Loucy (cell line): ENCODE data around the gene ATAT1.

Source experiments
- H2AFZ ChIP-seq: fragments of 200-600 bp; sonication (generic); 2 replicates; pipeline ENCODE4 v1.6.0; 2016; ENCODE audit warnings: antibody characterized with exemption, mild to moderate bottlenecking, low read length, moderate library complexity
- H3F3A ChIP-seq: fragments of 200-600 bp; 2 replicates; pipeline ENCODE4 v1.6.0; 2016; ENCODE audit warnings: antibody characterized with exemption, low read depth, mild to moderate bottlenecking
- H3K27me3 ChIP-seq: fragments of 200-600 bp; sonication (generic); 2 replicates; pipeline ENCODE4 v1.6.1; 2014; ENCODE audit warnings: low read length, mild to moderate bottlenecking; ENCODE audit not compliant: insufficient read depth, poor library complexity, severe bottlenecking
- H3K36me3 ChIP-seq: fragments of 200-600 bp; sonication (generic); 2 replicates; pipeline ENCODE4 v1.6.1; 2016; ENCODE audit warnings: low read length; ENCODE audit not compliant: insufficient read depth
- H3K4me1 ChIP-seq: fragments of 200-600 bp; sonication (generic); 2 replicates; pipeline ENCODE4 v1.5.1; 2014; ENCODE audit warnings: low read length, mild to moderate bottlenecking; ENCODE audit not compliant: insufficient read depth, poor library complexity, severe bottlenecking
- H3K4me2 ChIP-seq: fragments of 200-600 bp; sonication (generic); 2 replicates; pipeline ENCODE4 v1.6.0; 2014; ENCODE audit warnings: antibody characterized with exemption, low read length, low read depth, mild to moderate bottlenecking; ENCODE audit not compliant: poor library complexity, severe bottlenecking
- H3K4me3 ChIP-seq: fragments of 200-600 bp; sonication (generic); 2 replicates; pipeline ENCODE4 v1.5.1; 2014; ENCODE audit warnings: low read length, mild to moderate bottlenecking, mixed read lengths; ENCODE audit not compliant: poor library complexity, severe bottlenecking
- H3K79me2 ChIP-seq: fragments of 200-600 bp; sonication (generic); 2 replicates; pipeline ENCODE4 v1.6.1; 2014; ENCODE audit warnings: low read length; ENCODE audit not compliant: insufficient read depth
- H3K9ac ChIP-seq: fragments of 200-600 bp; sonication (generic); 2 replicates; pipeline ENCODE4 v1.6.0; 2014; ENCODE audit warnings: mild to moderate bottlenecking, low read depth, low read length, moderate library complexity; ENCODE audit not compliant: poor library complexity, severe bottlenecking
- H3K9me2 ChIP-seq: fragments of 200-600 bp; sonication (generic); replicated peaks from 2 replicates; pipeline ENCODE4 v1.6.1; 2016; ENCODE audit warnings: low read depth, low read length, mixed read lengths
- H3K9me3 ChIP-seq: fragments of 200-600 bp; sonication (generic); 2 replicates; pipeline ENCODE4 v1.6.1; 2014; ENCODE audit warnings: mild to moderate bottlenecking, antibody characterized with exemption, low read length, low read depth; ENCODE audit not compliant: insufficient read depth
- H4K20me1 ChIP-seq: fragments of 200-600 bp; sonication (generic); 2 replicates; pipeline ENCODE4 v1.6.0; 2014; ENCODE audit warnings: antibody characterized with exemption, low read length, mild to moderate bottlenecking; ENCODE audit not compliant: insufficient read depth, poor library complexity, severe bottlenecking
- EZH2phosphoT487 ChIP-seq: fragments of 200-600 bp; IDR thresholded peaks from 2 replicates; pipeline ENCODE4 v1.6.1; 2018; ENCODE audit warnings: antibody characterized with exemption, mild to moderate bottlenecking, moderate library complexity, borderline replicate concordance
- TF ChIP-seq, protein P1 (sequence below): fragments of 200-600 bp; sonication (generic); conservative IDR thresholded peaks from 2 replicates; pipeline ENCODE4 v1.5.1; 2014; ENCODE audit warnings: mild to moderate bottlenecking, antibody characterized with exemption, low read length

ATAT1 gene

DNA sequence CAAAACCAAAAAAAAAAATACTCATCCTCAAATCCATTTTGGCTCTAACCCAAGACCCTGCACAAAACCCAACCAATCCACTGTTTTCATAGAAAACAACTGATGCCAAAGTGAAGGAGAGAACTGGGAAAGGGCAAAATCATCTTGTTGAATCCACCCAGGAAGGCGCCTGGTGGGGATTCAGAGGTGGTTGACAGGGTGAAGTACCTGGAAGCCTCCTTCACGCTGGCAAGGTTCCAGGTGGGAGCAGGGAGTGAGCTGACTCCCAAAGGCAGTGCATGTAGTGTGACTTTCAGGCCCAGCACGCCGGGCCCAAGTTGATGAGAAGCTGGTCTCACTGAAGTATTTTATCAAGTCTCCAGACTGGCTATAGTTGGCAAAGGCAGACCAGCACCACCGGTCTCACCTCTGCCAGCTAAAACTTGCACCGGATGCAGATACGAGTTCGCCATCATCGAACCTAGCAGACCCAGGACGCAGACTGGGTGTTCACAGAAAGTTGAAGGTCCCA lies 26.2 kb upstream of the ATAT1 start:
- no peaks in the 10 kb centered on the region for H3K9me2 ChIP-seq
- no peaks in the 10 kb centered on the region for H3K27me3 ChIP-seq
- H3F3A ChIP-seq = peaks cover 5% of the 10 kb centered on the region; the same call in 1 of the 2 replicates
- H2AFZ ChIP-seq = no peak overlapping the region
- no peaks in the 10 kb centered on the region for H3K9me3 ChIP-seq
- no peaks in the 10 kb centered on the region for H4K20me1 ChIP-seq
- H3K36me3 ChIP-seq = peaks cover 52% of the 10 kb centered on the region; the same call in 1 of the 2 replicates
- no peak overlapping the region for H3K4me3 ChIP-seq
- H3K79me2 ChIP-seq = no peaks in the 10 kb centered on the region
- no peaks in the 10 kb centered on the region for H3K4me1 ChIP-seq
- TF ChIP-seq, protein P1, sequence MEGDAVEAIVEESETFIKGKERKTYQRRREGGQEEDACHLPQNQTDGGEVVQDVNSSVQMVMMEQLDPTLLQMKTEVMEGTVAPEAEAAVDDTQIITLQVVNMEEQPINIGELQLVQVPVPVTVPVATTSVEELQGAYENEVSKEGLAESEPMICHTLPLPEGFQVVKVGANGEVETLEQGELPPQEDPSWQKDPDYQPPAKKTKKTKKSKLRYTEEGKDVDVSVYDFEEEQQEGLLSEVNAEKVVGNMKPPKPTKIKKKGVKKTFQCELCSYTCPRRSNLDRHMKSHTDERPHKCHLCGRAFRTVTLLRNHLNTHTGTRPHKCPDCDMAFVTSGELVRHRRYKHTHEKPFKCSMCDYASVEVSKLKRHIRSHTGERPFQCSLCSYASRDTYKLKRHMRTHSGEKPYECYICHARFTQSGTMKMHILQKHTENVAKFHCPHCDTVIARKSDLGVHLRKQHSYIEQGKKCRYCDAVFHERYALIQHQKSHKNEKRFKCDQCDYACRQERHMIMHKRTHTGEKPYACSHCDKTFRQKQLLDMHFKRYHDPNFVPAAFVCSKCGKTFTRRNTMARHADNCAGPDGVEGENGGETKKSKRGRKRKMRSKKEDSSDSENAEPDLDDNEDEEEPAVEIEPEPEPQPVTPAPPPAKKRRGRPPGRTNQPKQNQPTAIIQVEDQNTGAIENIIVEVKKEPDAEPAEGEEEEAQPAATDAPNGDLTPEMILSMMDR = no peak
- no peak for TF ChIP-seq EZH2phosphoT487
- no peak overlapping the region for H3K4me2 ChIP-seq
- no peak overlapping the region for H3K9ac ChIP-seq

DNA sequence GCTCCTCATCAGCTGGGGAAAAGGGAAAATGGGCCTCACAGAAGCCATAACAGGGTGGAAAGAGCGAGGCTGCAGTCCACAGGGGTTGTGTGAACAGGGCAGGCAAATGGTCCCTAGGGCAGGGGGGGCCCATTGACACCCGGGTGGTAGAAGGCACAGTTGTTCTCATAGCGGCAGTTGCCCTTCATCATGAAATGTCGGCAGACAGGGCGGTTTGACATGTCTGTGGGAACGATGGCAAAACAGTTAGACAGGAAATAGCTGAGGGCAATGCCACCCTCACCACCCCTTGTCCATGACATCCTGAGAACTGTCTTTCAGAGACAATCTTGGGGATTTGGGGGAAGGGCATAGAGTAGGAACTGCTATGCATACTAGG lies 25.2 kb upstream of the ATAT1 start:
- Histone ChIP-seq H3K4me3 (no peak overlapping the region), H3K9ac (no peak overlapping the region), H3K9me2 (no peaks in the 10 kb centered on the region), H3K4me1 (no peaks in the 10 kb centered on the region), H3K4me2 (no peak overlapping the region), H2AFZ (no peak overlapping the region), H3K36me3 (peaks cover 60% of the 10 kb centered on the region; the same call in 1 of the 2 replicates), H3K9me3 (no peaks in the 10 kb centered on the region), H4K20me1 (no peaks in the 10 kb centered on the region), H3F3A (peaks cover 5% of the 10 kb centered on the region; the same call in 1 of the 2 replicates), H3K27me3 (no peaks in the 10 kb centered on the region), H3K79me2 (no peaks in the 10 kb centered on the region)
- TF ChIP-seq, protein P1 = no peak
- no peak for TF ChIP-seq EZH2phosphoT487

DNA sequence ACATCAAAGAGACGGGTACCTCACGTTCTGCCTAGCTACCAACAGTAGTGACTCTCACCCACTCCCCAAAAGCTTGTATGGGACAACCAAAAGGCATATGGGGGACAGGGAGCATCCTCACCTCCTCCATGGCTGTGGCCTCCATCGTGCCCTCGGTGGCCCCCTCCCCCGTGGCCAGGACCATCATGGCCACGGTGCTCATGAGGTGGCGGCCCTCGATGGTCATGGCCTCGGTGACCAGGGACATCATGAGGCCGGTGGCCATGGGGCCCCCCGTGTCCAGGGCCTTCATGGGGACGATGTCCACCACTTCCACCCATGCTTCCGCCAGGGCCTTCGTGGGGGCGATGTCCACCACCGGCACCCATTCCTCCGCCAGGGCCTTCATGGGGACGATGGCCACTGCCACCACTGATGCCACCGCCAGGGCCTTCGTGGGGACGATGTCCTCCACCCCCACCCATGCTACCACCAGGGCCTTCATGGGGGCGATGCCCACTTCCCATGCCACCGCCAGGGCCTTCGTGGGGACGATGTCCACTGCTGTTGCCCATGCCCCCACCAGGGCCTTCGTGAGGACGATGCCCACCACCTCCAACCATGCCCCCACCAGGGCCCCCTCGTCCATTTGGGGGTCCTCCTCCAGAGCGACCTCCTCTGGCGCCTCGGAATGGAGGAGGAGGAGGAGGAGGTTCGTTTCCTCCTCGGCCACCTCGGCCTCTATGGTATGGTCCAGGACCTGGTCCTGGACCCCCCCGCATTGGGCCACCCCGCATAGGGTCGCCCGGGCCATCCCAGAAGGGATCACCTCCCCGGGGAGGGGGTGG lies 24.6 kb upstream of the ATAT1 start:
- H3K4me1 ChIP-seq = no peaks in the 10 kb centered on the region
- no peak overlapping the region for H2AFZ ChIP-seq
- no peak for TF ChIP-seq EZH2phosphoT487
- TF ChIP-seq, protein P1 = no peak
- H4K20me1 ChIP-seq = no peaks in the 10 kb centered on the region
- no peaks in the 10 kb centered on the region for H3K79me2 ChIP-seq
- H3K27me3 ChIP-seq = no peaks in the 10 kb centered on the region
- H3F3A ChIP-seq = peaks cover 5% of the 10 kb centered on the region; the same call in 1 of the 2 replicates
- H3K4me3 ChIP-seq = no peak overlapping the region
- no peaks in the 10 kb centered on the region for H3K9me2 ChIP-seq
- peaks cover 66% of the 10 kb centered on the region; the same call in 1 of the 2 replicates for H3K36me3 ChIP-seq
- H3K4me2 ChIP-seq = no peak overlapping the region
- H3K9me3 ChIP-seq = no peaks in the 10 kb centered on the region
- no peak overlapping the region for H3K9ac ChIP-seq
